ENCODE results near the gene GRAP. TPM values are rescaled to one million over a fixed set of nuclear protein-coding genes. Genes with fewer than 3 reads are reported as not detected.
A peak's percentile ranks its signal among the peaks of the same experiment; 100 is the strongest.
"Not testable (repeated sequence)": the region's sequence is repeated elsewhere in the genome, so short reads cannot be mapped to it uniquely, and the experiment has no call there.

GRAP gene
- total RNA-seq, 3 donors from 2014 or later, result 5.7 to 6.8 (median 6.0) TPM

DNA sequence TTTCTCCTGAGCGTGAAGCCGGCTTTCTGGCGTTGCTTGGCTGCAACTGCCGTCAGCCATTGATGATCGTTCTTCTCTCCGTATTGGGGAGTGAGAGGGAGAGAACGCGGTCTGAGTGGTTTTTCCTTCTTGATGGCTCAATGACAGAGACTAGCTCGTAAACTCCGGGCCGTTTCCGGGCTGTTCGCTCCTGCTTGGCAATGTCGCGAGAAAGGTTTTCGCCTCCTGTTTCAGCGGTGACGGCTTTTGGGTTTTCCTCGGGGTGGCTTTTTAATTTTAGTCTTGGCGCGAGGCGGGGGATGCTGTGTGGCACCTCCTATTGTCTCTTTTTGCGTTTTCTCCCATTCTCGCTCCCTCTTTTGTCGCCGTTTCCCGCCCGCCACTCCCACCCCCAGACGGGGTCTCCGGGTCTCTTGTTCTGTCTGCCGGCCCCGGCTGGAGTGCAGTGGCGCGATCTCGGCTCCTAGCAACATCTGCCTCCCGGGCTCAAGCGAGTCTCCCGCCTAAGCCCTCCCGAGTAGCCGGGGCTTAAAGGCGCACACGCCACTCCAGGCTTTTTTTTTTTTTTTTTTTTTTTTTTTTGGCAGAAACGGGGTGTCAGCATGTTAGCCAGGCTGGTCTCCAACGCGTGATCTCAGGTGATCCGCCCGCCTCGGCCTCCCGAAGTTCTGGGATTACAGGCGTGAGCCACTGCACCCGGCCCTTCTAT lies 15.4 kb upstream of the GRAP start:
- H3K4me1 Mint-ChIP-seq (ENCODE audit: low read depth); H3K9me3 Mint-ChIP-seq; H3K36me3 Mint-ChIP-seq (ENCODE audit: insufficient read depth); H3K4me3 Mint-ChIP-seq; H3K27me3 Mint-ChIP-seq (ENCODE audit: low read depth): not testable (repeated sequence)
- DNase-seq, result peak; percentile 74
- peak in 1 of 2 donors; percentile 58 for ATAC-seq

DNA sequence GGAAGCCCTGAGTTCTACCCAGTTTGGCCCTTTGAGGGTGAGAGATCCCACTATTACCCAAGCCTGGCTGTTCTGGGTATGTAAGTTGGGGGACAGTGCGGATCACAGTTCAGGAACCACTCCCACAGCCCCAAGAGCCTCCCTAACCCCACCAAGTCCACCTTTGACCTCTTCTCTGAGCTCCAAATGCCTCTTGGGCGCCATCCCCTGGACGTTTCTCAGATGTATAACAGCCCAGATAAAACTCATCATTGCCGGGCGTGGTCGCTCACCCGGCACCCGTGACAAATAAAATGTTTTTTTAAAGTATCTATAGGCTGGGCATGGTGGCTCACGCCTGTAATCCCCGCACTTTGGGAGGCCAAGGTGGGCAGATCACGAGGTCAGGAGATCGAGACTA lies 8.7 kb upstream of the GRAP start:
- not testable (repeated sequence) for H3K36me3 Mint-ChIP-seq (ENCODE audit: insufficient read depth); H3K9me3 Mint-ChIP-seq; H3K4me1 Mint-ChIP-seq (ENCODE audit: low read depth); H3K27me3 Mint-ChIP-seq (ENCODE audit: low read depth); DNase-seq; H3K4me3 Mint-ChIP-seq
- peak; percentile 85 to 91 for ATAC-seq

DNA sequence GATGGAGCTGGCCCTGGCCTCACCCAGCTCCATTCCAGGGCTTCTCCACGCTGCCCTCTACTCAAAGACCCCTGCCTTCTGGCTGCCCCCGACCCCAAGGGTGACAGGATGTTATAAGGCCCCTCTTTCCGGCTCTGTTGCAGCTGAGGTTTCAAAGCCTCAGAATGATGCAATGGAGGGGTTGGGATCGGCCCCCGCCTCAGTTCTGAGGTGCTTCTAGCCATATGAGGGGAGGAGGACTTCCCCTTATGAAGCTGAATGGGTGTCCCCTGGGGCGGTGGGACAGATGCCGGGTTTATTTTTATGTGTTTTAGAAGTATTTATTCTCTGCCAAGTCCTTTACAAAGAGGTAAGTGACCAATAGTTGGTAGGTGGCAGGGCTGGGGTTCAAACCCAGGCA lies 2.1 kb upstream of the GRAP start:
- not testable (repeated sequence) for ATAC-seq; H3K4me3 Mint-ChIP-seq; H3K4me1 Mint-ChIP-seq (ENCODE audit: low read depth); H3K36me3 Mint-ChIP-seq (ENCODE audit: insufficient read depth); H3K27me3 Mint-ChIP-seq (ENCODE audit: low read depth); DNase-seq; H3K9me3 Mint-ChIP-seq

DNA sequence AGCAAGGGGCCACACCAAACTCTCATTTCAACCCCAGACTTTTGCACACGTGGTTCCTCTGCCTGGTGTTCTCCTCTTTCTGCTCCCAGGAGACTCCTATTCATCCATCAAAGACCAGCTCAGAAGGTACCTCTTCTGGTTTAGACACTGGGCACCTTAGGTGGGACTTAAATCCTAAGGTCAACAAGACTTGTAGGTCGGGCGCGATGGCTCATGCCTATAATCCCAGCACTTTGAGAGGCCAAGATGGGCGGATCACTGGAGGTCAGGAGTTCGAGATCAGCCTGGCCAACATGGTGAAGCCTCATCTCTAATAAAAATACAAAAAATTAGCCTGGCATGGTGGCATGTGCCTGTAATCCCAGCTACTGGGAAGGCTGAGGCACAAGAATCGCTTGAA lies 753 bp upstream of the GRAP start:
- H3K36me3 Mint-ChIP-seq (ENCODE audit: insufficient read depth); H3K4me3 Mint-ChIP-seq; H3K27me3 Mint-ChIP-seq (ENCODE audit: low read depth); ATAC-seq; DNase-seq; H3K9me3 Mint-ChIP-seq; H3K4me1 Mint-ChIP-seq (ENCODE audit: low read depth): not testable (repeated sequence)

DNA sequence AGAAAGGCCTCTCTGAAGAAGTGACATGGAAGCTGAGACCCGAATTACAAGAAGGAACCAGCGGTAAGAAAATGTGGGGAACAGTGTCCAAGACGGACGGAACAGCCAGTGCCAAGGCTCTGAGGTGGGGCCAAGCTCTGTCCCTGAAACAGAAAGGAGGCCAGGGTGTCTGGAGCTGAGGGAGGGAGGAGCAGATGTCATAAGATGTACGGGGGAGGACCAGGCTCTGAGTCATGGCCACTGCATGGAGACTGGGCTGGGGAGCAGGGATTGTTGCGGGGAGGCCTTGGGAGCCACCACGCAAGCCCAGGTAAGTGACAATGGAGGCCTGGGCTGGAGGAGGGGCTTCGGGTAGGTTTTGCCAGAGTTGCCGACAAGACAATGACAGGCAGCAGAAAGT lies 2.1 kb downstream of the GRAP start:
- not testable (repeated sequence) for DNase-seq, H3K4me3 Mint-ChIP-seq

DNA sequence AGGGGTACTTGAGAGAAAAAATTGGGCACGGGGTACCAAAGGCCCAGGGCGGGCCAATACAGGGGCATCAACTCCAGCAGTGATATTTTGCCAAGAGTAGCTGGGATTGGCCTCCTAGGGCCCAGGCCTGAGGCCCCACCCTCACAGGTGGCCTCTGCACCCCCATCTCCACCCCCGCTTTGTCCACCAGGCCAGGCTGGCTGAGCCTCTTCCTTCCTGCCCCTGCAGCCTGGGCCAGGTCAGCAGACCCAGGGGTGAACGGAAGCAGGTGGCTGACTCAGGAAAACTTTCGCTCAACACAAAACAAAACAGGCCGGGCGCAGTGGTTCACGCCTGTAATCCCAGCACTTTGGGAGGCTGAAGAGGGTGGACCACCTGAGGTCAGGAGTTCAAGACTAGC lies 3.7 kb downstream of the GRAP start:
- H3K4me1 Mint-ChIP-seq (ENCODE audit: low read depth); H3K9me3 Mint-ChIP-seq; ATAC-seq; H3K36me3 Mint-ChIP-seq (ENCODE audit: insufficient read depth); DNase-seq; H3K4me3 Mint-ChIP-seq; H3K27me3 Mint-ChIP-seq (ENCODE audit: low read depth): not testable (repeated sequence)

More for the DNA sequence above, 2.1 kb downstream of the GRAP start:
- not testable (repeated sequence) for H3K36me3 Mint-ChIP-seq (ENCODE audit: insufficient read depth); H3K4me1 Mint-ChIP-seq (ENCODE audit: low read depth); H3K9me3 Mint-ChIP-seq; H3K27me3 Mint-ChIP-seq (ENCODE audit: low read depth)
- peak; percentile 40 to 56 for ATAC-seq

DNA sequence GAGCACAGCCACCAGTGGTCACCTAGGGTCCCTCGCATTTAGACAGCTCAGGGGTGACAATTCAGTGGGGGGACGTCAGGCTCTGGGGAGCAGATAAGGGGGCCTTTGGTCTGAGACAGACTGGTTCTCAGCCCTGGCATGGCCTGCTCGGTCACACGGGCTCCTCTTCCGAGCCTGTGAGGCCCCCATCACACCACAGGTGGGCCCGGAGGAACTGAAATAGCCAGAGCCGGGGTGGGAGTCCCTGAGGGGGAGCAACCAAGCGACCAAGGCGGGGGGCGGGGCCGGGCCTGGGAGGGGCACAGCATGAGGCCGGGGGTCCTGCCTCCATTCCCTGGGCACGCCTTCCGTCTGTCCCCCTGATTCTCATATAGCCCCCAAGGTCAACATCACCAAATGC lies 4.4 kb downstream of the GRAP start:
- H3K4me1 Mint-ChIP-seq (ENCODE audit: low read depth); H3K36me3 Mint-ChIP-seq (ENCODE audit: insufficient read depth); H3K27me3 Mint-ChIP-seq (ENCODE audit: low read depth); H3K4me3 Mint-ChIP-seq; H3K9me3 Mint-ChIP-seq; DNase-seq; ATAC-seq: not testable (repeated sequence)

DNA sequence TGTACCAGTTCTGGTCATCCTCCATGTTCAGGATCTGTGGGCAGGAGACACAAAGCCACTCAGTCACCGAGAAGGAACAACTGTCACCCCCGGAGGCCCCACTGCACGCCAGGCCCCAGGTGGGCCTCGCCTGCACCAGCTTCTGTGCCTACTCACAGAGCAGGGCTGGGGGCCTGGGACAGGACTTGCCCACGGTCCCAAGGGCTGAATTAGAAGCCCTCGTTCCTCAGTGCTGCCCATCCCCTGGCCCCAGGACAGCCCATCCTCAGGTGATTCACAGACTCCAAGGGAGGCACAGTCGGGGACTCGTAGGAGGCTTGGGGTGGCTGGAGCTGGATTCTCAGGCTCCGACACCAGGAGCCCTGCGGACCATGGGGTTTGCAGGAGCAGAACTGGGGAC lies 4.9 kb downstream of the GRAP start:
- H3K9me3 Mint-ChIP-seq; ATAC-seq; H3K27me3 Mint-ChIP-seq (ENCODE audit: low read depth); DNase-seq; H3K36me3 Mint-ChIP-seq (ENCODE audit: insufficient read depth); H3K4me1 Mint-ChIP-seq (ENCODE audit: low read depth); H3K4me3 Mint-ChIP-seq: not testable (repeated sequence)

DNA sequence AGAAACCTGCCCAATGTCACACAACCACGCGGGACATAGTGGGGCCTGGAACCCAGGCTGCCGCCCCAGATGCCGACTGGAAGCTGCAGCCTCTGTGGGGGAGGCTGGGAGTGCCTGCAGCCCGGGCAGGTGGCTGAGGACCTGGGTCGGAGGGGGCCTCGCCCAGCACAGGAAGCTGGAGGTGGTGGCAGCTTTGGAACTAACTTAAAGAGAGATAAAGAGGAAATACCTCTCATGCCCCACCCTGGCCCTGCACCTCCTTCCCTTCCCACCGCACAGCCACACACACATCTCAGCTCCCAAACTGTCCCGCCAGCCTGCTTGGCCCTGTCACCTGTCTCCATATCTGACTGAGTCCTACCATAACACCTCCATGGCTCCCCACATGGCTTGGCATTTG lies 6.4 kb downstream of the GRAP start:
- ATAC-seq; H3K4me3 Mint-ChIP-seq; H3K27me3 Mint-ChIP-seq (ENCODE audit: low read depth); H3K4me1 Mint-ChIP-seq (ENCODE audit: low read depth); H3K36me3 Mint-ChIP-seq (ENCODE audit: insufficient read depth); DNase-seq; H3K9me3 Mint-ChIP-seq: not testable (repeated sequence)

DNA sequence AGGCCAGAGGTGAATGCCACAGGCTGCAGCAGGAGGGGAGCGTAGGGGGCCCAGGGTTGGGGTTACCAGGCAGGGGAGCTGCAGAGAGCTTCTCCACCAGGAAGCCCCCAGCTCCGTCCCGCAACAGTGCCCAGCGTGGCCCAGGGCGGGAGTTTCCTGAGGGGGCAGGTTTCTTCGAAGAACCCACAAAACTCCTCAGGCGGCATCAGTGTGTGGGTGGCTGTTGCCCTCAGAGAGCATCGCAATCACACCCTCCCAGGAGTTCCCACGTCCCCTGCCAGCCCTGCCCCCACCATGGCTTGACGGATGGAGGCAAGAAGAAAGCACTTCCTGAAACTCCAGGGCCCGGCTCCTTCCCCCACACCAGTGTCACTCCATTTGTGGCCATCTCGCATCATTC lies 8.0 kb downstream of the GRAP start:
- not testable (repeated sequence) for DNase-seq; H3K9me3 Mint-ChIP-seq; H3K36me3 Mint-ChIP-seq (ENCODE audit: insufficient read depth); H3K4me3 Mint-ChIP-seq; H3K27me3 Mint-ChIP-seq (ENCODE audit: low read depth); H3K4me1 Mint-ChIP-seq (ENCODE audit: low read depth)
- ATAC-seq, result peak; percentile 31 to 36

DNA sequence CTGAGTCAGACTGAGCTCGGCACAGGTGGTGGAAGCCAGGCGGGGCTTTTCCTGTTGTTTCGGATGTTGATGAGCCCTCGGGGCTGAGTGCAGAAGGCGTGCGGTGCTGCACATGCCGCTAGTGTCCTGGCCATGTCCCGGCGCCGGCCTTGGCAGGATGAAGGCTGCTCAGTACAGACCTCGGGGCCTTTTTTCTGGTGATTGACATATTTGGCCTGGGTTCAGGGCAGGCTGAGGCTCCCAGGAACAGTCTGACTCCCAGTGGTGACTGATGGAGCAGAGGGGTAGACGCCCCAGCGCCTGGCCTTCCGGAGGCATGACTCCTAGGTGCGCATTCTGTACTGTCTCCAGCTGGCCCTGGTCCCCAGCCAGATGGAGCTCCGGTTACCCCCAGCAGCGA lies 8.8 kb downstream of the GRAP start:
- H3K27me3 Mint-ChIP-seq (ENCODE audit: low read depth); DNase-seq; H3K9me3 Mint-ChIP-seq; H3K36me3 Mint-ChIP-seq (ENCODE audit: insufficient read depth); H3K4me1 Mint-ChIP-seq (ENCODE audit: low read depth); H3K4me3 Mint-ChIP-seq: not testable (repeated sequence)
- ATAC-seq, result peak; percentile 47 to 71

DNA sequence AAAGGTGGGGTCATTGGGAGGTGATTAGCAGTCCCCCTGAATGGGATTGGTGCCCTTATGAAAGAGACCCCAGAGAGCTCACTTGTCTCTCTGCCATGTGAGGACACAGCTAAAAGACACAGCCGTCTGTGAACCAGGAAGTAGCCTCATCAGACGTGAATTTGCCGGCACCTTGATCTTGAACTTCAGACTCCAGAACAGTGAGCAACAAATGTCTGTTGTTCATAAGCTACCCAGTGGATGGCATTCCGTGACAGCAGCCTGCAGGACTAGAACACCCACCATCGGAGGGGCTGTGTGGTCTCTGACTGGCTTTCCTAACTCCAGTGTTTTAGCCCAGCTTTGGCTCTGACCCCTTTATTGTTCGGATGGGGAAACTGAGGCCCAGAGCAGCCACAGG lies 9.2 kb downstream of the GRAP start:
- ATAC-seq, result peak; percentile 32 to 36
- H3K36me3 Mint-ChIP-seq (ENCODE audit: insufficient read depth); H3K4me1 Mint-ChIP-seq (ENCODE audit: low read depth); H3K27me3 Mint-ChIP-seq (ENCODE audit: low read depth); DNase-seq; H3K4me3 Mint-ChIP-seq; H3K9me3 Mint-ChIP-seq: not testable (repeated sequence)

DNA sequence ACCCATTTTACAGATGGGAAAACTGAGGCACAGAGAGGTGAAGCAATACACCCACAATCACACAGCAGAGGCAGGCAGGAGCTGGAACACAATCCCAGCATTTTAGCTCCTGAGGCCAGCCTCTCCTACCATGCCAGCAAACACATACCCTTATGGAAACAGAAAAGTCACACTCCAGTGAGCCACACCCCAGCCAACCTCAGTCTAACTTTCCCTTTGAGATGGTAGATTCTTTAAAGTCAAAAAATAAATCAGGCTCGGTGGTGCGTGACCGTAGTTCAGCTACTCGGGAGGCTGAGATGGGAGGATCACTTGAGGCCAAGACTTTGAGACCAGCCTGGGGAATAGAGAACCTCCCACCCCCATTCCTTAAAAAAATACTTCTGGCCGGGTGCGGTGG lies 10.6 kb downstream of the GRAP start:
- not testable (repeated sequence) for H3K9me3 Mint-ChIP-seq; H3K4me1 Mint-ChIP-seq (ENCODE audit: low read depth); H3K27me3 Mint-ChIP-seq (ENCODE audit: low read depth); ATAC-seq; H3K36me3 Mint-ChIP-seq (ENCODE audit: insufficient read depth); DNase-seq; H3K4me3 Mint-ChIP-seq

DNA sequence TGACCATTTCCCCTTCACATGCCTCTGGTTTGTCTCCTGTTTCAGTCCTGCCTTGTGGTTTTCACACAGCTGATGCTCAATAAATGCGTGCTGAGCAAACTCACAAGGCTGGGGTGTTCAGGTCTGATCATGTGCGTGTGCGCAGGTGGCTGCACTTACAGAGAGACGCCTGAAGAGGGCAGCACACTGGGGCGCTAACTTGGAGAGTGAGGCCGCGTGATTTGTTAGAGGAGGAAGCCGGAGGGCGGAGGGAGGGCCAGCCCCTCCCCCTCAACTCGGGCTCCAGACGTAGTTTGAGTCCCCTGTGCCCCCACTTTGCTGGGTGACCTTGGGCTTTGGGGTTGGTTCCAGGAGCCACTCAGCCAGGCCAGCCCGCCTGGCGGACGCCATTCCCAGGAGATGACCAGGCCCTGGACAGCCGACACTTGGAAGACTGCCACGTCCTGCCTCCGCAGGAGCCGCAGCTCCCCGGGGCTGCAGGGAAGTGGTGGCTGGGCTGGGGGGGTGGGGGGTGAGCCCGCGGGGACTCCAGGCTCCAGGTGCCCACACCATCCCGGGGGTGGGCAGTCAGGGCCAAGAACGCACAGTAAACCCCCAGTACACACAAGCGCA lies 14.3 kb downstream of the GRAP start:
- not testable (repeated sequence) for H3K4me3 Mint-ChIP-seq; DNase-seq; H3K4me1 Mint-ChIP-seq (ENCODE audit: low read depth); H3K9me3 Mint-ChIP-seq; H3K36me3 Mint-ChIP-seq (ENCODE audit: insufficient read depth); H3K27me3 Mint-ChIP-seq (ENCODE audit: low read depth)
- ATAC-seq, result peak; percentile 87 to 91

DNA sequence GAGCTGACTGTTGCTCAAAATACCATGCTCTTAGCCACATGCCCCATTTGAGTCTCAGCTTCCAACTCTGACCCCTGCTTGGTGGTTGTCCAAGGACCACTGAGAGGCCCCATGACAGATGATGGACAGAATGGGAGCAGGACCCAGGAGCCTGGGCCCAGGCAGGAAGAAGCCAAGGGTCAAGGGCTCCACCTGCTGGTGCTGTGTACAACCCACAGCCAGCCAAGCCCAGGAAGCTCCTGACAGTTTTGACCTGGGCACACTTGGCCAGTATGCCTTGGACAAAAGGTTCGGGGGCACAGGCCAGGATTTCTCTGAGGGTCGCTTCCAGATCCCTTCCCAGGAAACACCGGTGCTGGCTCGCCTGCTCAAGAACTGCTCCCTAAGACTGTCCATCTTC lies 15.0 kb downstream of the GRAP start:
- H3K4me1 Mint-ChIP-seq (ENCODE audit: low read depth), result not testable (repeated sequence)

More for the DNA sequence above, 15.0 kb downstream of the GRAP start:
- not testable (repeated sequence) for H3K36me3 Mint-ChIP-seq (ENCODE audit: insufficient read depth); H3K27me3 Mint-ChIP-seq (ENCODE audit: low read depth); H3K4me3 Mint-ChIP-seq; H3K9me3 Mint-ChIP-seq
- peak; percentile 43 for DNase-seq
- ATAC-seq, result peak; percentile 84 to 86
